Measurements from ENCODE around the gene NFIC.
A peak's percentile ranks its signal among the peaks of the same experiment; 100 is the strongest.
"Not testable (repeated sequence)": the region's sequence is repeated elsewhere in the genome, so short reads cannot be mapped to it uniquely, and the experiment has no call there.

NFIC gene

DNA sequence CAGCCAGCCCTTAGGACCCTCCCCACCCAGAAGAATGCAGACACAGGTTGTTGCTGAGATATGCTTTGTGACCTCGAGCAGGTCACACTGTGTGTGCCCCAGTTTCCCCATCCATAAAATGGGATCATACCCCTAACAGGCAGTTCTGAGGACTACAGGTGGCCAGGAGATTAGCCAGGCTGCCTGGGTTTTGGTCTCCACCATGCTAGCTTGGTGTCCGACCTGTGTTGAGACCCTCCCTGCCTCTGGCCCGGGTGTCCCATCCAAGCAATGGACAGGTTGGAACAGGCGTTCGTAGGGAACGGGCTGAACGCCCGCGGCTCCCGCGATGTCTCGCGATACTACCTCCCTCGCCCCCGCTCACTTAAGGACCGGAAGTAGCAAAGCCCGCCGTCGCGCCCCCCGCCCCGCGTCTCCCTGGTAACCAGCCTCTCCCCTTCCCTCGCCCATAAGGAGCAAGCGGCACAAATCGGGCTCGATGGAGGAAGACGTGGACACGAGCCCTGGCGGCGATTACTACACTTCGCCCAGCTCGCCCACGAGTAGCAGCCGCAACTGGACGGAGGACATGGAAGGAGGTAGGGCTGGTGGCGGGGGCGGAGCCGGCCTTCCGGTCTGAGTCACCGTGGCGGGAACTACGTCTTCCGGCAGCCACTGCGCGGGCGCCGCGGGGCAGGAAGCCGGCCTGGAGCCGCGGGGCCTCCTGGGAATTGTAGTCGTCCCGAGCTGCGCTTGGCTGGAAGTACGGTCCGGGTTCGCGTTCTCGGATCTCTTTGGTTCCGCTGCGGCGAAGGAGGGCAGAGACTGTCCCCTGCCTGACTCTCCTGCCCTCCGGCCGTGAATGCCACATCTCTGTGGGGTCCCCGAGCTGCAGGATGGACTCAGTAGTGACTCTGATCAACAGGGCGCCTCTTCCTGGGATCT, 68.5 kb downstream of the NFIC start:
- FAIRE-seq = no peak
- TF ChIP-seq POLR2A (IDR thresholded peaks at IDR 0.05; ENCODE audit: low read depth, low read length) = no peak; the same call in 1 of the 2 replicates
- peak; percentile 95 for DNase-seq (ENCODE audit: insufficient read length, low spot score)

DNA sequence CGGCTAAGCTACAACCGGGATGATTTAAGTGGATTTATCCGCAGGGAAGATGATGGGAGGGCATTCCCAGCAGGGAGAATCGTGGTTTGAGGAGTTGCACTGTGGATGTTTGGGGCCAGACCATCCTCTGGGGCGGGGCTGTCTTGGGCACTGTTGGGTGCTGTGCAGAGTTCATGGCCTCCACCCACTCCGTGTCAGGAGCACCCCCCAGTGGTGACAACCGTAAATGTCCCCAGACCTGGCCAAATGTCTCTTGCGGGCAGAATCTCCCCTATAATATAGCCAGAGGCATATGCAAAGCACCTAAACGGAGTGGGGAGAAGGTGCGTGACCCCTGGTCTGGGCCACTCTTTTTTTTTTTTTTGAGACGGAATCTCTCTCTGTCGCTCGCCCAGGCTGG, 73.7 kb downstream of the NFIC start:
- FAIRE-seq (no peak), DNase-seq (ENCODE audit: insufficient read length, low spot score) (peak; percentile 77)
- no peak for TF ChIP-seq POLR2A (IDR thresholded peaks at IDR 0.05; ENCODE audit: low read depth, low read length)

DNA sequence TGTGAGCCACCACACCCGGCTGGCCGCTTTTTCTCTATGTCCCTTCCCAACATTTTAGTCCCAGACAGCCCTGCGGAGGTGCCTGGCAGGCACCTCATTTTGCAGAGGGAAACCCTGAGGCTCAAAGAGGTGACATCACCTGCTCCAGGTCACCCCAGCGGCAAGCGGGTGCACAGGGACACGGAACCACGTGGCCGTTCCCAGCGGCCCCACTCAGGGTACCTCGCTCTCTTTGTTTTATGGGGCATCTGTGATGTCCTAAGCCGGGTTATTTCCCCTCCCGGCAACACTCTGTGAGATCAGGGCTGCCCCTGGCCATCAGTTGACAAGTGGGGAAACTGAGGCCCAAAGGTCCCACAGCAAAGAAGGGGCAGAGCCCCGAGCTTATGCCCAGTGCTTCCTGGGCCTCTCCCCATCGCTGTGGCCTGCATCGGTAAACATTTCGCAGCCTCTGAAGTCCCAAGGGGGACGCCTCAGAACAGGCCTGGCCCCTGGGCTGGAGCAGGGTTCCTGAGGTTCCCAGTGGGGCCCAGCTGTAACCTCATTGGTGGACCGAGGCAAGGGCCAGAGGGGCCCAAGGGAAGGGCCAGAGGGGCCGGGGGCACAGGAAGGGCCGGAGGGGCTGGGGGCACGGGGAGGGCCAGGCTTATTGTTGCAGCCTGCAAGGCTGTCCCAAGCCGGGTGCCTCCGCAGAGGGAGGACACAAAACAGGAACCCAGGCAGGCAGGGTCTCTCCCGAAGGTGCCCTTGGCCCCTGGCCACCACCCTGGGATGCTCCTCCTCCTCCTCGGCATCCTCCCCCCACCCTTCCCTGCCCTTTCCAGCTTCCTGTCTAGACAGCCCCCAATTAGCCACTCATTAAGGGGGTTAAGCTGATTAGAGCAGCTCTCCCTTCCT, 75.0 kb downstream of the NFIC start:
- FAIRE-seq (no peak), DNase-seq (ENCODE audit: insufficient read length, low spot score) (no peak)
- no peak for TF ChIP-seq POLR2A (IDR thresholded peaks at IDR 0.05; ENCODE audit: low read depth, low read length)

DNA sequence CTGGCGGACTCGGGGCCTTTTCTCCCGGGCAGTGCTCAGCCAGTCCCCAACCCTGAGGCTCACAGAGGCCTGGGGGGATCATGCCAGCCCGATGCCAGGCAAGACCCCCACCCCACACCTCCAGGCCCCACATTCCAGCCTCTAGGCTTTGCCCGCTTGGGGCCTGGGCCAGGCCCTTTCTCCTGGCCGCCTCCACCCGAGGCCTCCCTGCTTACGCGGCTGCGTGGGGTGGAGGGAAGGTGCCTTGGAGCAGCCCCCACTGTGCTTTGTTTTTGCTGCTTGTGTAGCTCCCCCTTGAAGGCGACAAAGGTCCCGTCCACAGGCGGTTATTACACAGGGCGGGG, 75.6 kb downstream of the NFIC start:
- DNase-seq (ENCODE audit: insufficient read length, low spot score) = no peak
- no peak for TF ChIP-seq POLR2A (IDR thresholded peaks at IDR 0.05; ENCODE audit: low read depth, low read length)
- FAIRE-seq = no peak

DNA sequence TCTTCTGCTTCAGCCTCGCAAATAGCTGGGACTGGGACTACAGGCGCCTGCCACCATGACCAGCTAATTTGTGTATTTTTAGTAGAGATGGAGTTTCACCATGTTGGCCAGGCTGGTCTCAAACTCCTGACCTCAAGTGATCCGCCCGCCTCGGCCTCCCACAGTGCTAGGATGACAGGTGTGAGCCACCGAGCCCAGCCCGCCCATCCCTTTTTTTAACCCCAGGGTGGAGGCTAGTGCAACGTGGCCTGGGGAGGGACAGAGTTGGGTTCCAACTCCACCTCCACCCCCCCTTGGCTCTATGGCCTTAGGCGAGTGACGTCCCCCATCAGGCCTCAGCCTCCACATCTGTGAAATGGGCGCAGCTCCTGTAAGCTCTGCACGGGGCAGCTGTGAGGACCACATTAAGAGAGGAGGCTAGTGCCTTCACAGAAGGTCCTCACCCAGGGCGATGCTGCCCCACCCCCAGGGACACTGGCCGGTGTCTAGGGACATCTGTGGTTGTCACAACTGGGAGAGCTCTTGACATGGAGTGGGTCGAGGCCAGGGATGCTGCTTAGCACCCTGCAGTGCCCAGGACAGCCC, 76.2 kb downstream of the NFIC start:
- no peak for TF ChIP-seq POLR2A (IDR thresholded peaks at IDR 0.05; ENCODE audit: low read depth, low read length)
- FAIRE-seq (no peak), DNase-seq (ENCODE audit: insufficient read length, low spot score) (no peak)

DNA sequence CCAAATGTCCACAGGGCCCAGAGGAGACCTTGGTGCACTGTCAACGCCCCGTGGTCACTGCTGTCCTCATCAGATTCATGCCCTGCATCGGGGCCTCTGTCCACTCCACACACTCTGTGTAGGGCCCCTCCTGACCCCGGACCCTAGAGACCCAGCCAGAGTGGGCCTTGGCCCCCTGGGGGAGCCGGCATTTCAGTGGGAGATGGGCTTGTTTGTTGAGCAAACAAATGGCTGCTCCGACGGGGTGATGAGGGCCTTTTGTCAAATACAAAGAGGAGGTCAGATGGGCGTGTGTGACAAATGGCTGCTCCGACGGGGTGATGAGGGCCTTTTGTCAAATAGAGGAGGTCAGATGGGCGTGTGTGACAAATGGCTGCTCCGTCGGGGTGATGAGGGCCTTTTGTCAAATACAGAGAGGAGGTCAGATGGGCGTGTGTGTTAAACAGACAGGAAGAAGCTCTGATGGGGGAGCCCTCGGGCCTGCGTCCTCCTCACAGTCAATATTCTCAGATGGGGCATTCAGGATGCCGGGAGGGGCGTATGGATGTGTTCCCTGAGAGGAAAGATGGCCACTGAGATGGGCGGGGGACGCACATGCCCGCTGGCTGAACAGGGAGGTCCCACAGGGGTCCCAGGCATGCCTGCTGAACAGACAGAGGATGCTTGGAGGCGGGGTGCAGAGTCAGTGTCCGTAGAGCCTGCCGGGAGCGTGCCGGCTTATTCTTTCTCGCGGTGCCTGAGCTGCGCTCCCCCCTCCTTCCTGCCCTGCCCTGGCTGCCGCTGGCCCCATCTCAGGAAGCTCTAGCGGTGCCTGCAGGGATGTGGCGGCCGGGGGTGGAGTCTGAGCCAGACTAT, 77.7 kb downstream of the NFIC start:
- no peak for TF ChIP-seq POLR2A (IDR thresholded peaks at IDR 0.05; ENCODE audit: low read depth, low read length)
- FAIRE-seq = no peak
- DNase-seq (ENCODE audit: insufficient read length, low spot score) = no peak

DNA sequence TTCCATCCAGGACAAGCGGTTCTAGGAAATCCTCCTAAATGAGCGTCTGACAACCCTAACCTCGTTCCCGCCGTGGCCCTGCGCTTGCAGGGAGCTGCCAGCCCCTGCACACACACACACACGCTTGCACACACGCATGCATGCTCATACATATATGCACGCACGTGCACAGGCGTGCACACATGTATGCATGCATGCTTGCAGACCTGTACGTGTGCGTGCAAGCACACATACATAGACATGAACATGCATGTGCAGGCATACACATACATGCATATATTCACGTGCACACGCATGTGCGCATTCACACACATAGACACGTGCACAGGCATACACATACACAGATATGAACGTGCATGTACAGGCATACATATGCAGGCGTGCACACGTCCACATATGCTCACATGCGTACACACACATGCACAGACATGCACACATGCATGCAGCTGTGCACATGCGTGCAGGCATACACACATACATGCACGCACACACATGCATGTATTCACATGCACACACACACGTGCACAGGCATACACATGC, 78.4 kb downstream of the NFIC start:
- no peak for TF ChIP-seq POLR2A (IDR thresholded peaks at IDR 0.05; ENCODE audit: low read depth, low read length)
- DNase-seq (ENCODE audit: insufficient read length, low spot score) = no peak
- FAIRE-seq = no peak

DNA sequence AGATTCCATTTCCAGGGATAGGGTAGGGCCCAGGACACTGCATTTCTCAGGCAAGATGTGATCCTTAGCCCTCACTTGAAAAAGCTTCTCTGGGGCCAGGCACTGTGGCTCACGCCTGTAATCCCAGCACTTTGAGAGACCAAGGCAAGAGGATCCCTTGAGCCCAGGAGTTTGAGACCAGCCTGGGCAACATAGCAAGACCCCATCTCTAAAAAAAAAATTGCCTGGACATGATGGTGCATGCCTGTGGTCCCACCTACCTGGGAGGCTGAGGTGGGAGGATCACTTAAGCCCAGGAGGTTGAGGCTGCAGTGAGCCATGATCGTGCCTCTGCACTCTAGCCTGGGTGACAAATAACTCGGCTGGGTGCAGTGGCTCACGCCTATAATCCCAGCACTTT, 80.3 kb downstream of the NFIC start:
- not testable (repeated sequence) for DNase-seq (ENCODE audit: insufficient read length, low spot score); FAIRE-seq

DNA sequence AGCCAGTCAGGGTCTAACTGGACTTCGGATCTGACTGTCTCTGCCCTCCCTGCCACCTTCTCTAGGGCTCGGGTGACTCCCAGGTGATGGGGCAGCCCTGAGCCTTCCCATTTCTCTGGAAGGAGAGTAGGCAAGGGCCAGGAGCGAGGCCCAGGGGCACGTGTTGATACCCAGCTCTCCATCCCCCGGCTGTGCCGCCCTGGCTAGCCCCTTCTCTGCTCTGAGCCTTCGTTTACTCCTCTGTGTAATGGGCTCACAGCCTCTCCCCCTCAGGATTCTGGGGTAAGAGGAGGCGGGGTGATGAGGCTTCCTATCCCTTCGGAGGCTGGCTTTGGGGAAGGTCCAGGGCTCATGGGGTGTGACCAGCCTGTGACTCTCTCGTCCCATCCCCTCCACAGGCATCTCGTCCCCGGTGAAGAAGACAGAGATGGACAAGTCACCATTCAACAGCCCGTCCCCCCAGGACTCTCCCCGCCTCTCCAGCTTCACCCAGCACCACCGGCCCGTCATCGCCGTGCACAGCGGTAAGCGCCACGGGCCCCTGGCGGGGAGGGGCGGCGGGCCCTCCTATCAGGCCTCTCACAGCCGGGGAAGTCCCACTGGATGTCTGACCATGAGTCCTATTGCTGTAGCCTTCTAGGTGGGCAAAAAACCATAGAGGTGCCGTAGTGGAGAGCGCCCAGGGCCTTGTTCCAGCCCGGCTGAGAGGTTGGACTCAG, 82.4 kb downstream of the NFIC start:
- TF ChIP-seq POLR2A (IDR thresholded peaks at IDR 0.05; ENCODE audit: low read depth, low read length) = no peak
- DNase-seq (ENCODE audit: insufficient read length, low spot score) = no peak
- FAIRE-seq = no peak

DNA sequence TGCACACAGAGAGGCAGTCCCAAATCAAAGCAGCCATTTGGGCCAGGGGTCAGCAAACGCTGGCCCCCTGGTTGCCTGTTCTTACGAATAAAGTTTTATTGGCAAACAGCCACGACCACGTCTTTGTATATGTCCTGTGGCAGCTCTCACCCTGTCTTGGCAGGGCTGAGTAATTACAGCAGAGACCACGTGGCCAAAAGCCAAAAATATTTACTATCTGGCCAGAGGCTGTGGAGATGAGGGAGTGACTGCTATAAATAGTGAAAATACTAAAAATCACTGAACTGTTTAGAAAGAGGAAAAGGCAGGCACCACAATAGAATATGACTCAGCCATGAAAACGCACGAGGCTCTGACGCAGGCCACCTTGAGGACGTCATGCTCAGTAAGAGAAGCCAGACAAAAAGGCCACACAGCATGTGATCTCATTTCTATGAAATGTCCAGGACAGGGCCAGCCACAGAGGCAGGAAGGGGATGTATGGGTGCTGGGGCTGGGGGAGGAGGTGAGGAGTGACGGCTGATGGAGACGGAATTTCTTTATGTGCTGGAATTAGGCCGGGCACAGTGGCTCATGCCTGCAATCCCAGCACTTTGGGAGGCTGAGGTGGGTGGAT, 84.5 kb downstream of the NFIC start:
- DNase-seq (ENCODE audit: insufficient read length, low spot score) (peak; percentile 84), FAIRE-seq (peak; percentile 91)
- no peak for TF ChIP-seq POLR2A (IDR thresholded peaks at IDR 0.05; ENCODE audit: low read depth, low read length)

DNA sequence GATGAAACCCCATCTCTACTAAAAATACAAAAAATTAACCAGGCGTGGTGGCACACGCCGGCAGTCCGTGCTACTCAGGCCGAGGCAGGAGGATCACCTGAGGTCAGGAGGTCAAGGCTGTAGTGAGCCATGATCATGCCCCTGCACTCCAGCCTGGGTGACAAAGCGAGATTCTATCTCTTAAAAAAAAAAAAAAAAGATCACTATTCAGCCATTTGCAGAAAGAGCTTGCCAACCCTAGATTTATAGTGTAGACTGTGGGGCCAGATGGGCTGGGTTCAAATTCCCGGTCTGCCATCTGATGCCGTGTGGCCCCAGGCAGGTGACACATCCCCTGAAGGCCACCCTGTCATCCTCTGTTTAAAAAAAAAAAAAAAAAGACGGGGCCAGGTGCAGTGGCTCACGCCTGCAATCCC, 85.1 kb downstream of the NFIC start:
- FAIRE-seq = no peak
- no peak for TF ChIP-seq POLR2A (IDR thresholded peaks at IDR 0.05; ENCODE audit: low read depth, low read length)
- no peak for DNase-seq (ENCODE audit: insufficient read length, low spot score)
